MG63 (cell line): ENCODE measurements around the gene RUNDC1. TPM values are rescaled to one million over a fixed set of nuclear protein-coding genes. Genes with fewer than 3 reads are reported as not detected.
"Not testable (repeated sequence)": the region's sequence is repeated elsewhere in the genome, so short reads cannot be mapped to it uniquely, and the experiment has no call there.

Source experiments
- DNase-seq: peaks from one replicate; pipeline ENCODE4 v3.0.0-alpha.2; 2020
- H3K27me3 ChIP-seq: fragments of 250-450 bp; sonication (Bioruptor Pico); 2 replicates; pipeline ENCODE4 v1.5.1; 2020; ENCODE audit warnings: mild to moderate bottlenecking, moderate library complexity
- H3K36me3 ChIP-seq: fragments of 250-450 bp; sonication (Bioruptor Pico); 2 replicates; pipeline ENCODE4 v1.5.1; 2020; ENCODE audit warnings: mild to moderate bottlenecking, moderate library complexity
- H3K4me3 ChIP-seq: fragments of 250-450 bp; sonication (Bioruptor Pico); 2 replicates; pipeline ENCODE4 v1.5.1; 2020; ENCODE audit warnings: mild to moderate bottlenecking, moderate library complexity
- H3K9me3 ChIP-seq: fragments of 250-450 bp; sonication (Bioruptor Pico); 2 replicates; pipeline ENCODE4 v1.5.1; 2020; ENCODE audit warnings: mild to moderate bottlenecking, moderate library complexity
- total RNA-seq: library from RNA; depleted of rRNA; stranded (reverse); fragments of >200 nt; shearing (Covaris generic); gene quantifications from 2 replicates; pipeline ENCODE4 v1.2.3, GENCODE V29; 2014; ENCODE audit warnings: low replicate concordance; rRNA removed

Gene RUNDC1
- 3.8 and 5.1 TPM in 2 replicates for total RNA-seq

DNA sequence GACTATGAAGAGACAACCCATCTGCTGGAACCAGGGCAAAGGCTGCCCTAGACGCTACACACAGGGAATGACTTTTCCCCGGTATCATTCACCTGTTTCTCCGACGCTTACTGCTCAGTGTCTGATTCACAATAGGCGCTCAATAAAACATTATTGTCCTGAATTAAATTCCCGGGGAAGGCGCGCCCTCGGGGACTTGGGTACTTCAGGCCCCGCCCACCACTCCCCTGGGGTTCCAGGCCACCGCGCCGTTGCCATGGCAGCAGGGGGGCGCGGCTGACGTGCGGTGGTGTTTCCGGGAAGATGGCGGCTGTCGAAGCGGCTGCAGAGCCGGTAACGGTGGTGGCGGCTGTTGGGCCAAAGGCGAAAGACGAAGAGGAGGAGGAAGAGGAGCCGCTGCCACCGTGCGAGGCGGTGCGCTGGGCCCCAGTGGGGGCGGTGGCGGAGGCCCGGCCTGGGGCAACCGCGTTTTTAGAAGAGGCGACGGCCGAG, at the start of gene RUNDC1:
RUNDC1 (plus strand) TSS at position 292 of the 492 bp plus-strand sequence; CDS start at position 304, 12 bp downstream.
- H3K4me3 ChIP-seq, result peak within 1 kb of the TSS; percentile 77
- DNase-seq, result peak; percentile 88
- H3K36me3 ChIP-seq, result peaks cover 12% of the 10 kb centered on the region
- H3K9me3 ChIP-seq, result no peaks in the 10 kb centered on the region
- 0 out of 2 replicates have a peak, but pooled peaks cover 3% of the 10 kb centered on the region for H3K27me3 ChIP-seq

- DNase-seq, result peak; percentile 35
- Histone ChIP-seq H3K27me3 (peaks cover 3% of the 10 kb centered on the region), H3K4me3 (no peak overlapping the region), H3K36me3 (no peaks in the 10 kb centered on the region), H3K9me3 (no peaks in the 10 kb centered on the region)
Measured at GRCh38 chr17:42937712-42938596, 42.4 kb upstream of the RUNDC1 start.

DNA sequence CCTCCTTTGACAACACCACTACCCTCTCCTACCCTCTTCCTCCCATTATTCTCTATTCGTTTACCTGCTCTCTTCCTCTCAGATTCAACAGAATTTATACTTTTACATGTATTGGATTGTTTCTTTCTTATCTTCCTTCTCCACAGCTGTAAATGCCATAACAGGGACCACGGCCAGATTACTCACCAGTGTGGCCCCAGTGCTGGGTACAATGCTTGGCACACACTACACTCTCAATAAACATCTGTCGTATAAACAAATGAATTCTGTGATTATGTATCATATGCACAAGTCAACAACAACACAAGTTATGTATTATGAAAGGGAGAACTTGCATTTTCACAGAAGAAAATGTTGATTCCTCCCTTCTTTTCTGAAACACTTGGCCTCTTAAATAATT, 36.2 kb upstream of the RUNDC1 start:
- Histone ChIP-seq H3K36me3 (peaks cover 5% of the 10 kb centered on the region), H3K27me3 (no peaks in the 10 kb centered on the region; the same call in 1 of the 2 replicates), H3K9me3 (no peaks in the 10 kb centered on the region), H3K4me3 (no peak overlapping the region)
- peak; percentile 88 for DNase-seq

DNA sequence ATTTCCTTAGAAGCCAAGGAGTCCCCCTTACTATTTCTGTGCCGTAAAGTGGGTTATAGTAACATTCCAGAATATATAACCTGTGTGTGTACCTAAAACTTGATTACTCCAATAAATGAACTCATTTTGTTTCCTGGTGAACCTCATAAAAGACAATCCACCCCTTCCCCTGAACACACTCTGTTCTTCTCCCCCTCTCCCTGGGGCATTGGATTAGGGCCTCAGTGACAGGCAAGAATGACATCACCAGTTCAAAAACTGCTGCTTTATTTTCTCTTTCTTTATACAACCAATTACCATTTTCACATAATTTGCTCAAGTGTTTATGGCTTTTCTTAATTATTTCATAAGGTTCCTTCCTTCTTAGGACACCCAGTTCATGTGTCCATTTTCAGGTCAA, 33.6 kb upstream of the RUNDC1 start:
- Histone ChIP-seq H3K36me3 (peaks cover 26% of the 10 kb centered on the region), H3K4me3 (no peak overlapping the region), H3K9me3 (no peaks in the 10 kb centered on the region), H3K27me3 (no peaks in the 10 kb centered on the region)
- DNase-seq, result no peak

- peak; percentile 67 for DNase-seq
- no peaks in the 10 kb centered on the region for H3K27me3 ChIP-seq
- no peaks in the 10 kb centered on the region for H3K9me3 ChIP-seq
- peaks cover 54% of the 10 kb centered on the region for H3K36me3 ChIP-seq
- H3K4me3 ChIP-seq, result no peak overlapping the region
Measured at GRCh38 chr17:42950044-42950783, 30.2 kb upstream of the RUNDC1 start.

DNA sequence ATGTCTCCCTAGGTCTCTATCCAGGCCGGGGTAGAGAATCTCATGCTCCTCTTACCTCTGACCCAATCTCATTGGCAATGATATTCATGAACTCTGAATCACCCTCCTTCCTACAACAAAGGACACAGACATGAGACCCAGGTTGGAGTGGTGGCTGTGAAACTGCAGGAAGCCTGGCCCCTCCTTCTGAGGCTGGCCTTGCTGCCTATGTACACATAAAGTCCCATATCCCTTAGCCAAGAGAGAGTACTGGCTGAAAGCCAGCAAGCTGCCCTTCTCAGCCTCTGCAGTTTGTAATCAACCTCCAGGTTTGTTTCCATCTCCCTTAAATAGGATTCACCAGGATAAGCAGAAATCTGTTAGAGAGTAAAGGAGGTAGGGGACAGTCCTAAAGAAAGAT, 26.7 kb upstream of the RUNDC1 start:
- H3K27me3 ChIP-seq, result no peaks in the 10 kb centered on the region
- H3K4me3 ChIP-seq, result no peak overlapping the region
- no peaks in the 10 kb centered on the region for H3K9me3 ChIP-seq
- DNase-seq, result no peak
- H3K36me3 ChIP-seq, result peaks cover 75% of the 10 kb centered on the region

DNA sequence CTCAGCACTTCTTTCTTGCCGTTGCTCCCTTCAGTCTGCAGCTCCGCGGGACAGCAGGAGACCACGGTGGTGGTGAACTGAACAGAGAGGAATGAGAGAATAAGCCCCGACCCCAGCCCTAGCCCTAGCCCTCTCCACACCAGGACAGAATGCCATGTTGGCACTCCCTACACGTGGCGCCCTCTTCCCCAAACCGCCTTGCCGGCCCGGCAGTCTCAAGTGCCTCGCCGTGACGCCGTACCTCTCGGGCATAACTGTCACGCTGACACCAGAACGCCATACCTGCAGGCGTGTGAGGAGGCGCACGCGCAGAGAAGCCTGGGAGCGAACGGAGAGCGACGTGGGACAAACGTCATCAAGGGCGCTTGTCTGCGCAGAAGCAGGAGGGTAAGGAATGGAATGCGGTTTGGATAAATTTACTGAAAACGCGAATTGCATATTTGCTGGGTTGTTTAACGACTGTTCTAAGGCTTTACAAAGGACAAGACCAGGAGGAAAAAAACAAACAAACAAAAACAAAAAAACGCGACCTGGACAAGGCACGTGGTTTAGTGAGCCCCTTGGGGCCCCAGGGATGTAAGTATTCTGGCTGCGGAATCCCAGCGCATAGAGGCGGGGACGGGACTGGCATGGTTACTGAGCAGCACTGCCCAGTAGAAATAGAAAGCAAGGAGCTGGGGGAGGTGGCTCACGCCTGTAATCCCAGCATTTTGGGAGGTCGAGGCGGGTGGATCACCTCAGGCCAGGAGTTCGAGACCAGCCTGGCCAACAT, 16.0 kb upstream of the RUNDC1 start, which contains the start of gene AARSD1:
AARSD1 (minus strand) TSS at position 294 of the 772 bp plus-strand sequence; CDS start at position 280, 14 bp downstream.
- H3K36me3 ChIP-seq, result peaks cover 33% of the 10 kb centered on the region
- no peaks in the 10 kb centered on the region for H3K27me3 ChIP-seq
- no peaks in the 10 kb centered on the region for H3K9me3 ChIP-seq
- peak within 1 kb of the TSS; percentile 89 for H3K4me3 ChIP-seq
- peak; percentile 91 for DNase-seq

GRCh38 chr17:42967925-42968324, 12.4 kb upstream of the RUNDC1 start:
- H3K36me3 ChIP-seq, result peaks cover 4% of the 10 kb centered on the region; the same call in 1 of the 2 replicates

GRCh38 chr17:42969001-42969581, 11.3 kb upstream of the RUNDC1 start:
- H3K36me3 ChIP-seq, result no peaks in the 10 kb centered on the region
- no peak overlapping the region for H3K4me3 ChIP-seq
- DNase-seq, result no peak

More at GRCh38 chr17:42967925-42968324, 12.4 kb upstream of the RUNDC1 start:
- H3K4me3 ChIP-seq, result no peak overlapping the region
- no peak for DNase-seq
- peaks cover 3% of the 10 kb centered on the region; the same call in 1 of the 2 replicates for H3K27me3 ChIP-seq
- no peaks in the 10 kb centered on the region for H3K9me3 ChIP-seq

DNA sequence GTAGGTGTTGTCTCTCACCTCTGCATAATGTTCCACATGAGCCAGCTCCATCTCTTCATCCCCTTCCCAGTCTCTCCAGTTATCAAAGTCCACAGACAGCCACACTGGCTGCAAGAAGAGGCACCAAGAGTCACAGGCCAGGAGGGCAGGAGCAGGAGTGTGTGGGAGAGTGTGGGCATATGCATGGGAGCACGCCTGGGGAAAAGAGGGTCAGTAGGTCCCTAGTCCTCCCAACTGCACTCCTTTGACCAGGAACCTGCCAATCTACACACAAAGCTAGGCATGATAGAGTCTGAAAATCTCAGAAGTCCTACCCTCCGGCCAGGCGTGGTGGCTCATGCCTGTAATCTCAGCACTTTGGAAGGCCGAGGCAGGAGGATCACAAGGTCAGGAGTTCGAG, 8.8 kb upstream of the RUNDC1 start:
- Histone ChIP-seq H3K4me3 (no peak overlapping the region), H3K36me3 (no peaks in the 10 kb centered on the region)

More at GRCh38 chr17:42969001-42969581, 11.3 kb upstream of the RUNDC1 start:
- Histone ChIP-seq H3K27me3 (peaks cover 3% of the 10 kb centered on the region; the same call in 1 of the 2 replicates), H3K9me3 (no peaks in the 10 kb centered on the region)

GRCh38 chr17:42973323-42973722, 7.0 kb upstream of the RUNDC1 start:
- not testable (repeated sequence) for H3K27me3 ChIP-seq, H3K4me3 ChIP-seq, H3K9me3 ChIP-seq, DNase-seq, H3K36me3 ChIP-seq

More for the DNA sequence above, 8.8 kb upstream of the RUNDC1 start:
- no peak for DNase-seq
- no peaks in the 10 kb centered on the region for H3K9me3 ChIP-seq
- H3K27me3 ChIP-seq, result peaks cover 3% of the 10 kb centered on the region; the same call in 1 of the 2 replicates

DNA sequence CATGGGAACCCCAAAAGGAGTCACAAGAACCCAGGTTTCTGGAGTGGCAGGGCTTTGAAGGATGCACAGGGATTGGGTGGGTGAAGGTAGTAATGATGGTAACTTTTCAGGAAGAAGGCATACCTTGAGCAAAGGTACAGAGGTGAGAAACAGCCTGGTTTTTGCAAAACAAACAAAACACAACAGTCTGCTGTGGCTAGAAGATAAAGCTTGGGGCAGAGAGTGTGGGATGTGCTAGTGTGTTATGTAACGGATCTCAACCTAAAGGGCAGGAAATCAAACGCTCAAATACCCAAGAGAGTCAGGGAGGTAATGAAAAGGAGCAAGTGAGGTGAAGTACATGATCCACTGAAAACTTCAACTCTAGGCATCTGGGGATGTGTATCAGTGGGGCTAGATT, 5.1 kb upstream of the RUNDC1 start:
- no peak for DNase-seq
- peaks cover 7% of the 10 kb centered on the region; the same call in 1 of the 2 replicates for H3K27me3 ChIP-seq
- no peaks in the 10 kb centered on the region for H3K9me3 ChIP-seq
- no peak overlapping the region for H3K4me3 ChIP-seq
- no peaks in the 10 kb centered on the region for H3K36me3 ChIP-seq

- H3K27me3 ChIP-seq, H3K36me3 ChIP-seq, H3K9me3 ChIP-seq, H3K4me3 ChIP-seq, DNase-seq: not testable (repeated sequence)
Measured at GRCh38 chr17:42975701-42976100, 4.7 kb upstream of the RUNDC1 start.

DNA sequence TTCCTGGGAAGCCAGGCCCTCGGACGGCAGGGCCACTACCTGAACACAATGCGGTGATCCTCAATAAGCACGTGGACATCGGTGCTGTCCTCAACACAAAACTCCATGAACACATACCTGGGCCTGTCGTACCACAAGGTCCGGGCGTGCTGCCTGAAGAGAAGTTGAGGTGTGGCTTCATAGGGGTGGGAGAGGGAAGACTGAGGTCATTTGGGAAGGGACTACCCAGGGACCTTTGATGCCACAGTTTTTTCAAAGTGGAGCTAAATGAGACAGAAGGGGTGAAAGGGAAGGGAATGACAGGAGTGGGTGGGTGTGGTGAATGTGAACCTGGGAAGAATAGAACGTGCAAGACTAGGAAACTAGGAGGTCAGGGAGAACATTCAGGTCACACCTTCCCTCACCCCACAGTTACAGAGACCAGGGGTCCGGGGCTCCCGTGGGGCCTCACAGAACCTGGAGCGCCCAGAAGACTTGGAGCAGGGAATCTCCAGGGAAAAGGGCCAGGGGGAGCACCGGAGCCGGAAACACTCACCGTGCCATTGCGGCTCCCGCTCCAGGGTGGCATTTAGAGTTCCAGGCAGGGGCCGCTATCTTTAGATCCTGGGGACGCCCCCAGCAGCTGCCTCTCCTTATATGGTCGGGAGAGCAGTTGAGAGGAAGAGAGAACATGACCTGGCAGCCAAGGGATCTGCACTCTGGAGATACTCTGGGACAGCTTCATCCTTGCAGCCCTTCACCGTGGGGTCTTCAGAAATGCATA, 673 bp upstream of the RUNDC1 start, which contains the start of gene PTGES3L:
PTGES3L (minus strand) TSS at position 570 of the 763 bp plus-strand sequence; CDS start at position 543, 27 bp downstream.
- Histone ChIP-seq H3K36me3 (peaks cover 7% of the 10 kb centered on the region), H3K4me3 (peak within 1 kb of the TSS; percentile 77), H3K9me3 (no peaks in the 10 kb centered on the region), H3K27me3 (0 out of 2 replicates have a peak, but pooled peaks cover 3% of the 10 kb centered on the region)
- DNase-seq, result no peak
